ENCODE measurements around the gene PCDHGB3.
"Not testable (repeated sequence)": the region's sequence is repeated elsewhere in the genome, so short reads cannot be mapped to it uniquely, and the experiment has no call there.

PCDHGB3 gene

GRCh38 chr5:141369994-141370848 lies at the start of gene PCDHGB3:
TSS of gene PCDHGB3 (plus strand) at chr5:141370242. CDS start at chr5:141370395, 153 bp downstream.
- DNase-seq: no peak

GRCh38 chr5:141322261-141322660 lies 47.8 kb upstream of the PCDHGB3 start:
- DNase-seq: no peak

DNA sequence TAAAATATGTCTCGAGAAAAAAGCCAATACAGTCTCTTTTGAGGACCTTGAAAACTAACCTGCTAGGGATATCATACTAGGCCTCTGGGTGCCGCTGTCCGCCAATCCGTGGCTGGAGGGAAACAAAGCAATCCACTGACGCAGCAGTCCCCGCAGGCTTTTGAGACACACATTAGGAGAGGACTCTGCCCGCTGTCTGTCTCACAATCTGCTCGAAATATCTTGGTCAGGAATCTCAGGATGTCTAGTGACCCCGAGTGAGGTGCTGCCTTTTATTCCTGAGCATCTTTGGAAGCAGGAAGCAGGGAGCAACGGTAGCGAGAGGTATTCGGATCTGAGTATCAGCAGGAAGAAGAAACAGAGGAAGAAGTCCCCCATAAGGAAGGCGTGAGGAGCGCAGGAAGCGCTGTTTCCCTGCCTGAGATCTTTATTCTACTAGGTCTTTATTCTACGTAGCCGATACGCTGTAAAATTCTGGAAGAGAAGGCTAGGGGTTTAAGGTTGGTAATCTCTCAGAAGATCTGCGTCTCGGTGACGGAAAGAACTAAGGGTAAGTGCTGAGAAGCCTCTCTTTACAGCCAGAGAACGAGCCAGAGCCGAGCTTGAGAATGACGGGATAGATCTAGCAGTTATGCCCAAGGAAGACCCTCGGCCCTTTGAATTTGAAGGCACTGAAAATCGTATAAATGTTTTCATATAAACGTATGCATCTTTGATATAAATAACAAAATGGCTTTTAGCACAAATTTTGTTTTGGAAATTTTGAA lies 43.8 kb upstream of the PCDHGB3 start:
- no peak for DNase-seq

DNA sequence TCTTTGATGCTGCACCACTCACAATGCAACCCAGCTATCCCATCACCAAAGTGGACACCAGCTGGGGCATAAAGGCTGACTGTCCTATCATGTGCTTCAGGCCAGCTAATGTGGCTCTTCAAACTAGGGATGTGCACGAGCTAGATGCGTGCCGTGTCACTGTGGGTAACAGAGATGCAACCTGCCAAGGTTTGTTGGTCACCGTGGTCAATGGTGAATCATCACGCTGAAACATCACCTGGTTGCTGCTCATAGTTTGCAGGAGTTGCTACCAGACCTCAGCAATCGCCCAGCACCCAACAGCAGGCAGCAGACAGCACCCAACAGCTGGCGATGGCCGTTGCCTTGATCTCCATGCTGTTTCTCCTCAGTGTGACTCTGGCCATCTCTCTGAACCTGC lies 41.8 kb upstream of the PCDHGB3 start:
- DNase-seq: no peak

DNA sequence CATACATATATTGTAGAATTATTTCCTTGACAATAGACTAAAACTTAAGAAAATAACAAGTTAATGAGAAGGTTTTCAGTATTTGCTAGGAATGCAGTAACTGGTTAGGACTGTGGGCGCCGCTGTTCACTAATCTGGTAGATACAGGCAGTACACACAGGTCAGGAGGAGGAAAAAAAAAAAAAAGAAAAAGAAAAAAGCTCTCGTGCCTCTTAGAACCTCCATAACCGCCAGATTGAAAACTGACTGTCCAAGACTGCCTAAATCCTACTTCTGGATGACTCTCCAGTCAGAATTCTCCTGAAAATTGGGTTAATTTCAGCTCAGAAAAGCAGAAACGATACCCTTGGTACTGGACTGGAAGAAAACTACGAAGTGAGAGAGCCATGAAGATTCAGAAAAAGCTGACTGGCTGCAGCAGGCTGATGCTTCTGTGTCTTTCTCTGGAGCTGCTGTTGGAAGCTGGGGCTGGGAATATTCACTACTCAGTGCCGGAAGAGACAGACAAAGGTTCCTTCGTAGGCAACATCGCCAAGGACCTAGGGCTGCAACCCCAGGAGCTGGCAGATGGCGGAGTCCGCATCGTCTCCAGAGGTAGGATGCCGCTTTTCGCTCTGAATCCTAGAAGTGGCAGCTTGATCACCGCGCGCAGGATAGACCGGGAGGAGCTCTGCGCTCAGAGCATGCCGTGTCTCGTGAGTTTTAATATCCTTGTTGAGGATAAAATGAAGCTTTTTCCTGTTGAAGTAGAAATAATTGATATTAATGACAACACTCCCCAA lies 39.6 kb upstream of the PCDHGB3 start, which contains the start of gene PCDHGA1:
Gene PCDHGA1 (plus strand): TSS at position 216 of the 782 bp plus-strand sequence.
- DNase-seq: peak in 1 of 2 experiments; percentile 26

- not testable (repeated sequence) for DNase-seq
Measured at GRCh38 chr5:141332571-141332970, 37.5 kb upstream of the PCDHGB3 start.

GRCh38 chr5:141338538-141339306 lies 31.3 kb upstream of the PCDHGB3 start, which contains the start of gene PCDHGA2:
TSS of gene PCDHGA2 (plus strand) at chr5:141338760.
- DNase-seq: no peak

GRCh38 chr5:141340781-141341354 lies 29.2 kb upstream of the PCDHGB3 start:
- not testable (repeated sequence) for DNase-seq

GRCh38 chr5:141342773-141343172 lies 27.3 kb upstream of the PCDHGB3 start:
- DNase-seq: no peak

GRCh38 chr5:141343242-141343952 lies 26.6 kb upstream of the PCDHGB3 start, which contains the start of gene PCDHGA3:
TSS of gene PCDHGA3 (plus strand) at chr5:141343829. CDS start at chr5:141344034, 205 bp downstream.
- DNase-seq: no peak

- DNase-seq: no peak
Measured at GRCh38 chr5:141343953-141344463, 26.0 kb upstream of the PCDHGB3 start.

DNA sequence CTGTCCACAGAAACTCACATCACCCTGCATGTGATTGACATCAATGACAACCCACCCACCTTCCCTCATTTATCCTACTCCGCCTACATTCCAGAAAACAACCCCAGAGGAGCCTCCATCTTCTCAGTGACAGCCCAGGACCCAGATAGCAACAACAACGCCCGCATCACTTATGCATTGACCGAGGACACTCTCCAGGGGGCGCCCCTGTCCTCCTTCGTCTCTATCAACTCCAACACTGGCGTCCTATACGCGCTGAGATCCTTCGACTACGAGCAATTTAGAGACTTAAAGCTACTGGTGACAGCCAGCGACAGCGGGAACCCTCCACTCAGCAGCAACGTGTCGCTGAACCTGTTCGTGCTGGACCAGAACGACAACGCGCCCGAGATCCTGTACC lies 24.7 kb upstream of the PCDHGB3 start:
- no peak for DNase-seq

GRCh38 chr5:141346017-141346416 lies 24.0 kb upstream of the PCDHGB3 start:
- DNase-seq: not testable (repeated sequence)

DNA sequence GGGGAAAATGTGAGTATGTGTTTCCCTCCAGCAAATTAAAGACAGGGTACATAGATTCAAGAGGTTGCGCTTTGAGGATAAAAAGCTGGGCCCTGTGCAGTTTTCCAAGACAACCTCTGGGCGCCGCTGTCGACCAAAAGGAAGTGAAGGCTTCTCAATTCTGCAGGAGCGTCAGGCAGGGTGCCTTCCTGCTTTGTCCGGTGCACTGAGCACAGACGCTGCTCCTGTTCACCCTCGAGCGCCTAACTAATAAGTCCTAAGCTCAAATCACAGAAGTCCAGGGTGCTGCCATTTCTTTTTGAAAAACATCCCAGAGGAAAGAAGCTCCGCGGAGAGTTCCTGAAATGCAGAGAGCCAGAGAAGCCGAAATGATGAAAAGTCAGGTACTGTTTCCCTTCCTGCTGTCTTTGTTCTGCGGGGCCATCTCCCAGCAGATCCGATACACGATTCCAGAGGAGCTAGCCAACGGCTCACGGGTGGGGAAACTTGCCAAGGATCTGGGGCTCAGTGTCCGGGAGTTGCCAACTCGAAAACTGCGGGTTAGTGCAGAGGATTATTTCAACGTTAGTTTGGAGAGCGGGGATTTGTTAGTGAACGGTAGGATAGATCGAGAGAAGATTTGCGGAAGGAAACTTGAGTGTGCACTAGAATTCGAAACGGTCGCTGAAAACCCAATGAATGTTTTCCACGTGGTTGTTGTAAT lies 20.0 kb upstream of the PCDHGB3 start, which contains the start of gene PCDHGB1:
Gene PCDHGB1 (plus strand): TSS at position 183 of the 703 bp plus-strand sequence. CDS start 162 bp downstream, at position 345.
- DNase-seq: no peak

DNA sequence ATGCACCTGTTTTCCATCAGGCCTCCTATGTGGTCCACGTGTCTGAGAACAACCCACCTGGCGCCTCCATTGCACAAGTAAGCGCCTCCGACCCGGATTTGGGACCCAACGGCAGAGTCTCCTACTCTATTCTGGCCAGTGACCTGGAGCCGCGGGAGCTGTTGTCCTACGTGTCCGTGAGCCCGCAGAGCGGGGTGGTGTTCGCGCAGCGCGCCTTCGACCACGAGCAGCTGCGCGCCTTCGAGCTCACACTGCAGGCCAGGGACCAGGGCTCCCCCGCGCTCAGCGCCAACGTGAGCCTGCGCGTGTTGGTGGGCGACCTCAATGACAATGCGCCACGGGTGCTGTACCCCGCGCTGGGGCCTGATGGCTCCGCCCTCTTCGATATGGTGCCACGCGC lies 18.5 kb upstream of the PCDHGB3 start:
- no peak for DNase-seq

DNA sequence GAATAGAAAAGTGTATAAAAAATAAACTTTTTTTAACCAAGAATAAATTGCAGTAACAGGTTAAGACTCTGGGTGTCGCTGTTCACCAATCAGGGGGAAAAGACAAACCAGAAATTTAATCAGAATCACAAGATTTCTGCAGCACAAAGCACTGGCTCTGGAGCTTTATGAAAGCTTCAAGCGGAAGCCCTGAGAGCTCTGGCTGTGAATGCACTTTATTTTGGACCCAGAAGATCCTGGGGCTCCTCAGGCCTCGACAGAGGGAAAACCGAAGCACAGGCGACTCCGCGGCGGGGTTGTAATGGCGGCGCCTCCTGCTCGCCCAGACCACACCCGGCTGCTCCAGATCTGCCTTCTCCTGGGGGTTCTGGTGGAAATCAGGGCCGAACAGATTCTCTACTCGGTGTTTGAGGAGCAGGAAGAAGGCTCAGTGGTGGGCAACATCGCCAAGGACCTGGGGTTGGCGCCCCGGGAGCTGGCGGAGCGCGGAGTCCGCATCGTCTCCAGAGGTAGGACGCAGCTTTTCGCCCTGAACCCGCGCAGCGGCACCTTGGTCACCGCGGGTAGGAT lies 15.1 kb upstream of the PCDHGB3 start, which contains the start of gene PCDHGA4:
Gene PCDHGA4 (plus strand): TSS at position 122 of the 570 bp plus-strand sequence. CDS start 87 bp downstream, at position 209.
- DNase-seq: peak in 1 of 2 experiments; percentile 13

DNA sequence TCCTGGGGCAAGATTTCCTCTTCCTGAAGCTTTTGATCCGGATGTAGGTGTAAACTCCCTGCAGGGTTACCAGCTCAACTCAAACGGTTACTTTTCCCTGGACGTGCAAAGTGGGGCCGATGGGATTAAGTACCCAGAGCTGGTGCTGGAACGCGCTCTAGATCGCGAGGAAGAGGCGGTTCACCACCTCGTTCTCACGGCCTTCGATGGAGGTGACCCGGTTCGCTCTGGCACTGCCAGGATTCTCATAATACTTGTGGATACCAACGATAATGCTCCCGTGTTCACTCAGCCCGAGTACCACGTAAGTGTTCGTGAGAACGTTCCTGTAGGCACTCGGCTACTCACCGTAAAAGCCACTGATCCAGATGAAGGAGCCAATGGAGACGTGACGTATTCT lies 14.4 kb upstream of the PCDHGB3 start:
- no peak for DNase-seq

DNA sequence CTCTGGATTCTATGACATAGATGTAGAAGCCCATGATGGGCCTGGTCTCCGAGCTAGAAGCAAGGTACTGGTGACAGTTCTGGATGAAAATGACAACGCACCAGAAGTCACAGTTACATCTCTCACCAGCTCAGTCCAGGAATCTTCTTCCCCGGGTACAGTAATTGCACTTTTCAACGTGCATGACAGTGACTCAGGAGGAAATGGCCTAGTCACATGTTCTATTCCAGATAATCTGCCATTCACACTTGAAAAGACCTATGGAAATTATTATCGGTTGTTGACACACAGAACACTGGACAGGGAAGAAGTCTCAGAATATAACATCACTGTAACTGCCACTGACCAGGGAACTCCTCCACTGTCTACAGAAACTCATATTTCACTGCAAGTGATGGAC lies 13.9 kb upstream of the PCDHGB3 start:
- DNase-seq: no peak

GRCh38 chr5:141356950-141357349 lies 13.1 kb upstream of the PCDHGB3 start:
- no peak for DNase-seq
